ENCODE data around the gene CNIH3. TPM values are rescaled to one million over a fixed set of nuclear protein-coding genes. Genes with fewer than 3 reads are reported as not detected.

Gene CNIH3
- total and polyA plus RNA-seq, 2 of the 4 experiments (the other 2 are of a cell fraction), result 2.0 to 2.9 TPM

DNA sequence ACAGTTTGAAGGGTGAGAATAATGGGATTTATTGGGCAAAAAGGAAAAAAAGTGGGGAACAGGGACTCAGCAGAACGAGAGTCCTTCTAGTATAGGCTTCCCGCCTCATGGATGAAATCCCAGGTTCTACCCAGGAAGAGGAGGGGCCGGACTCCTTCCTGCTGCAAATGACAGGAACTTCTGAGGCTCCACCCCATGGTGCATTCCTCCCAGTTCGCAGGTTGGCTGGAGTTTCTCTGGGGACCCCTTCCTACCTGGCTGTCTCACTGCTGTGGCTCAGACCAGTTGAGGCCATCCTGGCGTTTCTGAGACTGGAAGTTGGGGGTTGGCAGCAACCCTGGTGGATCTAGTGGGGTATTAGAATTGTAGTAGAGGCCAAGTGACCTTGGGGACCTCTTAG lies 27.5 kb downstream of the CNIH3 start:
- H2AK5ac ChIP-seq (ENCODE audit: low read depth, low read length), result no peak overlapping the region
- H4K5ac ChIP-seq (ENCODE audit: low read depth, low read length), result no peak overlapping the region
- H2BK20ac ChIP-seq (ENCODE audit: low read depth, low read length), result no peak overlapping the region
- in situ Hi-C loops (cut with MboI; ENCODE audit: low sequenced_read_pairs), result loop anchor here (5.0 to 10.0 kb wide), 2 partner anchors 126 to 211 kb away; no protein-coding TSS in a partner anchor
- H4K8ac ChIP-seq (ENCODE audit: low read depth in 2 of 2, low read length in 2 of 2), result no peak overlapping the region
- H3K14ac ChIP-seq (replicated peaks; ENCODE audit: low read depth, low read length), result no peak overlapping the region
- H3K9me1 ChIP-seq (ENCODE audit: insufficient read depth, low read length), result 0 out of 2 replicates have a peak, but pooled peaks cover 10% of the 10 kb centered on the region
- H3K56ac ChIP-seq (ENCODE audit: extremely low read depth, insufficient read depth, low read length), result no peak overlapping the region
- H3K36me3 ChIP-seq (ENCODE audit: control insufficient read depth, insufficient read depth, low read length), result no peaks in the 10 kb centered on the region
- no peak overlapping the region for H3K9ac ChIP-seq (ENCODE audit: low read depth, low read length)
- dilution Hi-C loops (cut with HindIII; ENCODE audit: low sequenced_read_pairs, unreplicated experiment), result no loop called here
- BruUV-seq (replicated peaks), result no TSS peak
- no peak overlapping the region for H3K23ac ChIP-seq (ENCODE audit: low read depth, low read length)
- H2AK9ac ChIP-seq (replicated peaks; ENCODE audit: low read depth, low read length, poor library complexity), result no peak overlapping the region
- ChIA-PET POLR2A (ENCODE audit: unreplicated experiment) (no interaction called here), CTCF (interaction anchor here (0.6 to 1.5 kb wide), 3 partner anchors 9 to 207 kb away, joined by 3 to 9 read pairs (median 3); no protein-coding TSS in a partner anchor)
- H3K4me2 ChIP-seq (ENCODE audit: low read depth, low read length), result no peak overlapping the region
- H3K9me3 ChIP-seq (ENCODE audit: control insufficient read depth, insufficient read depth, low read length), result no peaks in the 10 kb centered on the region
- no peak for ATAC-seq (ENCODE audit: low read depth)
- H3K4me3 ChIP-seq (ENCODE audit: insufficient read depth, low read depth, low read length), result no peak overlapping the region
- no peak overlapping the region for H2BK5ac ChIP-seq (ENCODE audit: low read depth, low read length, poor library complexity, severe bottlenecking)
- no peak overlapping the region for H3K4ac ChIP-seq (ENCODE audit: low read depth, low read length)
- H3K18ac ChIP-seq (ENCODE audit: low read depth, low read length), result no peak overlapping the region
- intact Hi-C loops (cut with micrococcal nuclease), result loop anchor here (1.0 kb wide), 2 partner anchors 130 to 209 kb away; no protein-coding TSS in a partner anchor
- no CpG with 5 or more reads among the region's 5 CpGs for WGBS, 2 experiments (ENCODE audit: extremely low coverage in 2 of 2, insufficient read length in 1 of 2)
- no peak overlapping the region for H2AFZ ChIP-seq (replicated peaks; ENCODE audit: low read length, poor library complexity)
- peaks cover 0 to 27% of the 10 kb centered on the region in 2 experiments; a peak in 1 of 4 replicates for H3K79me1 ChIP-seq (ENCODE audit: low read depth in 1 of 2, low read length in 2 of 2)
- no peak for DNase-seq
- no peaks in the 10 kb centered on the region for H3K27me3 ChIP-seq (ENCODE audit: control insufficient read depth, insufficient read depth, low read length)
- H4K91ac ChIP-seq (ENCODE audit: insufficient read depth, low read depth, low read length), result no peak overlapping the region
- H2BK120ac ChIP-seq (ENCODE audit: low read depth, low read length), result no peak overlapping the region
- H2BK15ac ChIP-seq (ENCODE audit: low read depth, low read length), result no peak overlapping the region
- H4K20me1 ChIP-seq (ENCODE audit: insufficient read depth, low read length), result no peaks in the 10 kb centered on the region
- H3K27ac ChIP-seq (ENCODE audit: insufficient read depth, low read length), result no peak overlapping the region
- peaks cover 6% of the 10 kb centered on the region; the same call in 1 of the 2 replicates for H3K4me1 ChIP-seq (ENCODE audit: control insufficient read depth, insufficient read depth, low read length)
- TF ChIP-seq RCOR1 (IDR thresholded peaks at IDR 0.05; ENCODE audit: insufficient replicate concordance, low read length) (no peak), POLR2A (IDR thresholded peaks at IDR 0.05; ENCODE audit: low read depth, low read length) (no peak), NFE2L2 (IDR thresholded peaks at IDR 0.05; ENCODE audit: low read depth, low read length) (no peak), MXI1 (IDR thresholded peaks at IDR 0.05; ENCODE audit: borderline replicate concordance, low read depth, low read length) (no peak), CHD1 (IDR thresholded peaks at IDR 0.05; ENCODE audit: low read depth, low read length) (no peak), SMC3 (IDR thresholded peaks at IDR 0.05; ENCODE audit: low read depth, low read length) (no peak), BHLHE40 (IDR thresholded peaks at IDR 0.05; ENCODE audit: low read depth, low read length) (no peak), MAZ (IDR thresholded peaks at IDR 0.05; ENCODE audit: borderline replicate concordance, low read depth, low read length) (no peak), MAFK (IDR thresholded peaks at IDR 0.05; ENCODE audit: low read depth, low read length) (no peak), RFX5 (IDR thresholded peaks at IDR 0.05; ENCODE audit: low read depth, low read length) (no peak), RAD21 (IDR thresholded peaks at IDR 0.05; ENCODE audit: low read length) (no peak), FOS (IDR thresholded peaks at IDR 0.05; ENCODE audit: low read depth, low read length) (no peak), CEBPB (IDR thresholded peaks at IDR 0.05; ENCODE audit: low read depth, low read length) (no peak)
- TF ChIP-seq, protein P1, sequence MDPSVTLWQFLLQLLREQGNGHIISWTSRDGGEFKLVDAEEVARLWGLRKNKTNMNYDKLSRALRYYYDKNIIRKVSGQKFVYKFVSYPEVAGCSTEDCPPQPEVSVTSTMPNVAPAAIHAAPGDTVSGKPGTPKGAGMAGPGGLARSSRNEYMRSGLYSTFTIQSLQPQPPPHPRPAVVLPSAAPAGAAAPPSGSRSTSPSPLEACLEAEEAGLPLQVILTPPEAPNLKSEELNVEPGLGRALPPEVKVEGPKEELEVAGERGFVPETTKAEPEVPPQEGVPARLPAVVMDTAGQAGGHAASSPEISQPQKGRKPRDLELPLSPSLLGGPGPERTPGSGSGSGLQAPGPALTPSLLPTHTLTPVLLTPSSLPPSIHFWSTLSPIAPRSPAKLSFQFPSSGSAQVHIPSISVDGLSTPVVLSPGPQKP (IDR thresholded peaks at IDR 0.05; ENCODE audit: borderline replicate concordance, low read depth, low read length), result no peak
- TF ChIP-seq, protein P2, sequence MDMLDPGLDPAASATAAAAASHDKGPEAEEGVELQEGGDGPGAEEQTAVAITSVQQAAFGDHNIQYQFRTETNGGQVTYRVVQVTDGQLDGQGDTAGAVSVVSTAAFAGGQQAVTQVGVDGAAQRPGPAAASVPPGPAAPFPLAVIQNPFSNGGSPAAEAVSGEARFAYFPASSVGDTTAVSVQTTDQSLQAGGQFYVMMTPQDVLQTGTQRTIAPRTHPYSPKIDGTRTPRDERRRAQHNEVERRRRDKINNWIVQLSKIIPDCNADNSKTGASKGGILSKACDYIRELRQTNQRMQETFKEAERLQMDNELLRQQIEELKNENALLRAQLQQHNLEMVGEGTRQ (IDR thresholded peaks at IDR 0.05; ENCODE audit: low read depth, low read length), result no peak
- TF ChIP-seq, protein P3, sequence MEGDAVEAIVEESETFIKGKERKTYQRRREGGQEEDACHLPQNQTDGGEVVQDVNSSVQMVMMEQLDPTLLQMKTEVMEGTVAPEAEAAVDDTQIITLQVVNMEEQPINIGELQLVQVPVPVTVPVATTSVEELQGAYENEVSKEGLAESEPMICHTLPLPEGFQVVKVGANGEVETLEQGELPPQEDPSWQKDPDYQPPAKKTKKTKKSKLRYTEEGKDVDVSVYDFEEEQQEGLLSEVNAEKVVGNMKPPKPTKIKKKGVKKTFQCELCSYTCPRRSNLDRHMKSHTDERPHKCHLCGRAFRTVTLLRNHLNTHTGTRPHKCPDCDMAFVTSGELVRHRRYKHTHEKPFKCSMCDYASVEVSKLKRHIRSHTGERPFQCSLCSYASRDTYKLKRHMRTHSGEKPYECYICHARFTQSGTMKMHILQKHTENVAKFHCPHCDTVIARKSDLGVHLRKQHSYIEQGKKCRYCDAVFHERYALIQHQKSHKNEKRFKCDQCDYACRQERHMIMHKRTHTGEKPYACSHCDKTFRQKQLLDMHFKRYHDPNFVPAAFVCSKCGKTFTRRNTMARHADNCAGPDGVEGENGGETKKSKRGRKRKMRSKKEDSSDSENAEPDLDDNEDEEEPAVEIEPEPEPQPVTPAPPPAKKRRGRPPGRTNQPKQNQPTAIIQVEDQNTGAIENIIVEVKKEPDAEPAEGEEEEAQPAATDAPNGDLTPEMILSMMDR (conservative IDR thresholded peaks at IDR 0.05; ENCODE audit: low read depth, low read length), result no peak

All from IMR-90 (cell line).